HCT116 (cell line): ENCODE results near the gene LRRC32.

Experiments
- EZH2phosphoT487 ChIP-seq: fragments of 200-600 bp; IDR thresholded peaks from 2 replicates; pipeline ENCODE4 v1.6.1; 2018; ENCODE audit warnings: antibody characterized with exemption, borderline replicate concordance
- POLR2A ChIP-seq: IDR thresholded peaks from 2 replicates; pipeline ENCODE4 v1.7.0; 2011; ENCODE audit warnings: borderline replicate concordance; ENCODE audit not compliant: insufficient read depth, insufficient read length; ENCODE audit errors: extremely low read depth
- POLR2AphosphoS5 ChIP-seq: IDR thresholded peaks from 2 replicates; pipeline ENCODE4 v1.6.1; 2011; ENCODE audit warnings: mild to moderate bottlenecking, low read depth, low read length, moderate library complexity
- SIN3A ChIP-seq: IDR thresholded peaks from 2 replicates; pipeline ENCODE4 v1.6.1; 2012; ENCODE audit warnings: low read depth
- TF ChIP-seq, protein P1 (sequence below), 3 experiments: fragments of 200-600 bp in 1 of 3; sonication (generic) in 1 of 3; IDR thresholded peaks in 2 of 3; conservative IDR thresholded peaks in 1 of 3; 2 replicates each; pipeline ENCODE4 v1.5.1; 2012 to 2017; ENCODE audit warnings: low read depth in 2 of 3, low read length in 2 of 3, antibody characterized with exemption in 1 of 3, borderline replicate concordance in 1 of 3, control low read depth in 1 of 3, mild to moderate bottlenecking in 1 of 3, mixed read lengths in 1 of 3, mixed run types in 1 of 3, moderate library complexity in 1 of 3; ENCODE audit not compliant: insufficient read depth in 1 of 3
- TF ChIP-seq, protein P2 (sequence below): IDR thresholded peaks from 2 replicates; pipeline ENCODE4 v1.6.1; 2012; ENCODE audit warnings: low read depth
- TF ChIP-seq, protein P3 (sequence below): IDR thresholded peaks from 2 replicates; pipeline ENCODE4 v1.6.1; 2012

- TF ChIP-seq, protein P1, sequence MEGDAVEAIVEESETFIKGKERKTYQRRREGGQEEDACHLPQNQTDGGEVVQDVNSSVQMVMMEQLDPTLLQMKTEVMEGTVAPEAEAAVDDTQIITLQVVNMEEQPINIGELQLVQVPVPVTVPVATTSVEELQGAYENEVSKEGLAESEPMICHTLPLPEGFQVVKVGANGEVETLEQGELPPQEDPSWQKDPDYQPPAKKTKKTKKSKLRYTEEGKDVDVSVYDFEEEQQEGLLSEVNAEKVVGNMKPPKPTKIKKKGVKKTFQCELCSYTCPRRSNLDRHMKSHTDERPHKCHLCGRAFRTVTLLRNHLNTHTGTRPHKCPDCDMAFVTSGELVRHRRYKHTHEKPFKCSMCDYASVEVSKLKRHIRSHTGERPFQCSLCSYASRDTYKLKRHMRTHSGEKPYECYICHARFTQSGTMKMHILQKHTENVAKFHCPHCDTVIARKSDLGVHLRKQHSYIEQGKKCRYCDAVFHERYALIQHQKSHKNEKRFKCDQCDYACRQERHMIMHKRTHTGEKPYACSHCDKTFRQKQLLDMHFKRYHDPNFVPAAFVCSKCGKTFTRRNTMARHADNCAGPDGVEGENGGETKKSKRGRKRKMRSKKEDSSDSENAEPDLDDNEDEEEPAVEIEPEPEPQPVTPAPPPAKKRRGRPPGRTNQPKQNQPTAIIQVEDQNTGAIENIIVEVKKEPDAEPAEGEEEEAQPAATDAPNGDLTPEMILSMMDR (IDR thresholded peaks at IDR 0.05 in 2 of 3, conservative IDR thresholded peaks at IDR 0.05 in 1 of 3; ENCODE audit: borderline replicate concordance in 1 of 3, insufficient read depth in 1 of 3, low read depth in 2 of 3, low read length in 2 of 3): no peak
- TF ChIP-seq POLR2AphosphoS5: no peak
- TF ChIP-seq, protein P2, sequence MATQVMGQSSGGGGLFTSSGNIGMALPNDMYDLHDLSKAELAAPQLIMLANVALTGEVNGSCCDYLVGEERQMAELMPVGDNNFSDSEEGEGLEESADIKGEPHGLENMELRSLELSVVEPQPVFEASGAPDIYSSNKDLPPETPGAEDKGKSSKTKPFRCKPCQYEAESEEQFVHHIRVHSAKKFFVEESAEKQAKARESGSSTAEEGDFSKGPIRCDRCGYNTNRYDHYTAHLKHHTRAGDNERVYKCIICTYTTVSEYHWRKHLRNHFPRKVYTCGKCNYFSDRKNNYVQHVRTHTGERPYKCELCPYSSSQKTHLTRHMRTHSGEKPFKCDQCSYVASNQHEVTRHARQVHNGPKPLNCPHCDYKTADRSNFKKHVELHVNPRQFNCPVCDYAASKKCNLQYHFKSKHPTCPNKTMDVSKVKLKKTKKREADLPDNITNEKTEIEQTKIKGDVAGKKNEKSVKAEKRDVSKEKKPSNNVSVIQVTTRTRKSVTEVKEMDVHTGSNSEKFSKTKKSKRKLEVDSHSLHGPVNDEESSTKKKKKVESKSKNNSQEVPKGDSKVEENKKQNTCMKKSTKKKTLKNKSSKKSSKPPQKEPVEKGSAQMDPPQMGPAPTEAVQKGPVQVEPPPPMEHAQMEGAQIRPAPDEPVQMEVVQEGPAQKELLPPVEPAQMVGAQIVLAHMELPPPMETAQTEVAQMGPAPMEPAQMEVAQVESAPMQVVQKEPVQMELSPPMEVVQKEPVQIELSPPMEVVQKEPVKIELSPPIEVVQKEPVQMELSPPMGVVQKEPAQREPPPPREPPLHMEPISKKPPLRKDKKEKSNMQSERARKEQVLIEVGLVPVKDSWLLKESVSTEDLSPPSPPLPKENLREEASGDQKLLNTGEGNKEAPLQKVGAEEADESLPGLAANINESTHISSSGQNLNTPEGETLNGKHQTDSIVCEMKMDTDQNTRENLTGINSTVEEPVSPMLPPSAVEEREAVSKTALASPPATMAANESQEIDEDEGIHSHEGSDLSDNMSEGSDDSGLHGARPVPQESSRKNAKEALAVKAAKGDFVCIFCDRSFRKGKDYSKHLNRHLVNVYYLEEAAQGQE: no peak
- no peak for TF ChIP-seq EZH2phosphoT487
- no peak for TF ChIP-seq POLR2A
- no peak for TF ChIP-seq SIN3A
- TF ChIP-seq, protein P3, sequence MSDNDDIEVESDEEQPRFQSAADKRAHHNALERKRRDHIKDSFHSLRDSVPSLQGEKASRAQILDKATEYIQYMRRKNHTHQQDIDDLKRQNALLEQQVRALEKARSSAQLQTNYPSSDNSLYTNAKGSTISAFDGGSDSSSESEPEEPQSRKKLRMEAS: no peak
Observed at GRCh38 chr11:76713499-76713898, 43.0 kb upstream of the LRRC32 start.
